ENCODE measurements around the gene OFD1.
A peak's percentile ranks its signal among the peaks of the same experiment; 100 is the strongest.
"Not testable (repeated sequence)": the region's sequence is repeated elsewhere in the genome, so short reads cannot be mapped to it uniquely, and the experiment has no call there.

OFD1 gene

DNA sequence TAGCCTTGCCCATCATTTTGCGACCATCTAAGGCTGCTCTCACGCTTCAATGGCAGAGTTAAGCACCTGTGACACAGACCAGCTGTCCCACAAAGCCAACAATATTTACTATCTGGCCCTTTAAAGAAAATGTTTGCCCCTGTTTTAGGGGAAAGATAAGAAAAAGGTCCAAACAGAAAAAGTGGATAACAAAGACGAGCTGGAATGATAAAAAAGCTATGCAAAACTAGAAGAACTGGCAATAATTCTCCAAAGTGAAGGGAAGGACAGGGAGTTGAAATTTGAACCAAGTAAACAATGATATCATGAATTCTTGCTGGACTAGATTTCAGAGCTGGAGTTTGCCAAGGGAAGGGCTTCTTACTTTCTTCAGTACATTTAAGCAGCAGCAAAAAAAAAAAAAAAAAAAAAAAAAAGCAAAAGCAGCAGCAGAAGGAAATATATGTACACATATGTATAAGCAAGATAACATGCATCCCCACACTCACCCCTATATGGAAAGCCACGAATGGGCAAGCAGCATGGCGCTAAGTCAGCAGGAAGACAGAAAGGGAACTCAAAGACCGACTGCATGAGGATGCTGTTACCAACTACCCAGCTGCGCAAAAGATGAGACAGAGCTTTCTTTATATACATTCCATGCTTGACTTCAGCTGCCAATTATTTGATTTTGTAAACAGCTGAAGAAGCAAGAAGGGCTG lies 12.6 kb upstream of the OFD1 start:
- TF ChIP-seq ZFX (IDR thresholded peaks at IDR 0.05; ENCODE audit: borderline replicate concordance): no peak
- TF ChIP-seq, protein P1, sequence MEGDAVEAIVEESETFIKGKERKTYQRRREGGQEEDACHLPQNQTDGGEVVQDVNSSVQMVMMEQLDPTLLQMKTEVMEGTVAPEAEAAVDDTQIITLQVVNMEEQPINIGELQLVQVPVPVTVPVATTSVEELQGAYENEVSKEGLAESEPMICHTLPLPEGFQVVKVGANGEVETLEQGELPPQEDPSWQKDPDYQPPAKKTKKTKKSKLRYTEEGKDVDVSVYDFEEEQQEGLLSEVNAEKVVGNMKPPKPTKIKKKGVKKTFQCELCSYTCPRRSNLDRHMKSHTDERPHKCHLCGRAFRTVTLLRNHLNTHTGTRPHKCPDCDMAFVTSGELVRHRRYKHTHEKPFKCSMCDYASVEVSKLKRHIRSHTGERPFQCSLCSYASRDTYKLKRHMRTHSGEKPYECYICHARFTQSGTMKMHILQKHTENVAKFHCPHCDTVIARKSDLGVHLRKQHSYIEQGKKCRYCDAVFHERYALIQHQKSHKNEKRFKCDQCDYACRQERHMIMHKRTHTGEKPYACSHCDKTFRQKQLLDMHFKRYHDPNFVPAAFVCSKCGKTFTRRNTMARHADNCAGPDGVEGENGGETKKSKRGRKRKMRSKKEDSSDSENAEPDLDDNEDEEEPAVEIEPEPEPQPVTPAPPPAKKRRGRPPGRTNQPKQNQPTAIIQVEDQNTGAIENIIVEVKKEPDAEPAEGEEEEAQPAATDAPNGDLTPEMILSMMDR (IDR thresholded peaks at IDR 0.05): no peak
- H3K27ac ChIP-seq: peak overlapping the region; percentile 69

DNA sequence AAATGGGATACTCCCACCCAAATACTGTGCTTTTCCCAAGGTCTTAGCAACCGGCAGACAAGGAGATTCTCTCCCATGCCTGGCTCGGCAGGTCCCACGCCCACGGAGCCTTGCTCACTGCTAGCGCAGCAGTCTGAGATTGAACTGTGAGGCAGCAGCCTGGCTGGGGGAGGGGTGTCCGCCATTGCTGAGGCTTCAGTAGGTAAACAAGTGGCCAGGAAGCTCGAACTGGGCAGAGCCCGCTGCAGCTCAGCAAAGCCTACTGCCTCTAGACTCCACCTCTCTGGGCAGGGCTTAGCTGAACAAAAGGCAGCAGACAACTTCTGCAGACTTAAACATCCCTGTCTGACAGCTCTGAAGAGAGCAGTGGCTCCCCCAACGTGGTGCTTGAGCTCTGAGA lies 9.7 kb upstream of the OFD1 start:
- not testable (repeated sequence) for H3K27ac ChIP-seq

DNA sequence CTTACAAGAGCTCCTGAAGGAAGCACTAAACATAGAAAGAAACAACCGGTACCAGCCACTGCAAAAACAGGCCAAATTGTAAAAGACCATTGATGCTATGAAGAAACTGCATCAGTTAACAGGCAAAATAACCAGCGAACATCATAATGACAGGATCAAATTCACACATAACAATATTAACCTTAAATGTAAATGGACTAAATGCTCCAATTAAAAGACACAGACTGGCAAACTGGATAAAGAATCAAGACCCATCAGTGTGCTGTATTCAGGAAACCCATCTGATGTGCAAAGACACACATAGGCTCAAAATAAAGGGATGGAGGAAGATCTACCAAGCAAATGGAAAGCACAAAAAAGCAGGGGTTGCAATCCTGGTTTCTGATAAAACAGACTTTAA lies 8.0 kb upstream of the OFD1 start:
- H3K27ac ChIP-seq: not testable (repeated sequence)

DNA sequence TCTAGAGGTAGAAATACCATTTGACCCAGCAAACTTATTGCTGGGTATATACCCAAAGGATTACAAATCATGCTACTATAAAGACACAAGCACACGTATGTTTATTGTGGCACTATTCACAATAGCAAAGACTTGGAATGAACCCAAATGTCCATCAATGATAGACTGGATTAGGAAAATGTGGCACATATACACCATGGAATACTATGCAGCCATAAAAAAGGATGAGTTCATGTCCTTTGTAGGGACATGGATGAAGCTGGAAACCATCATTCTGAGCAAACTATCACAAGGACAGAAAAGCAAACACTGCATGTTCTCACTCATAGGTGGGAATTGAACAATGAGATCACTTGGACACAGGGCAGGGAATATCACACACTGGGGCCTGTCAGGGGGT lies 4.0 kb upstream of the OFD1 start:
- H3K27ac ChIP-seq: not testable (repeated sequence)

DNA sequence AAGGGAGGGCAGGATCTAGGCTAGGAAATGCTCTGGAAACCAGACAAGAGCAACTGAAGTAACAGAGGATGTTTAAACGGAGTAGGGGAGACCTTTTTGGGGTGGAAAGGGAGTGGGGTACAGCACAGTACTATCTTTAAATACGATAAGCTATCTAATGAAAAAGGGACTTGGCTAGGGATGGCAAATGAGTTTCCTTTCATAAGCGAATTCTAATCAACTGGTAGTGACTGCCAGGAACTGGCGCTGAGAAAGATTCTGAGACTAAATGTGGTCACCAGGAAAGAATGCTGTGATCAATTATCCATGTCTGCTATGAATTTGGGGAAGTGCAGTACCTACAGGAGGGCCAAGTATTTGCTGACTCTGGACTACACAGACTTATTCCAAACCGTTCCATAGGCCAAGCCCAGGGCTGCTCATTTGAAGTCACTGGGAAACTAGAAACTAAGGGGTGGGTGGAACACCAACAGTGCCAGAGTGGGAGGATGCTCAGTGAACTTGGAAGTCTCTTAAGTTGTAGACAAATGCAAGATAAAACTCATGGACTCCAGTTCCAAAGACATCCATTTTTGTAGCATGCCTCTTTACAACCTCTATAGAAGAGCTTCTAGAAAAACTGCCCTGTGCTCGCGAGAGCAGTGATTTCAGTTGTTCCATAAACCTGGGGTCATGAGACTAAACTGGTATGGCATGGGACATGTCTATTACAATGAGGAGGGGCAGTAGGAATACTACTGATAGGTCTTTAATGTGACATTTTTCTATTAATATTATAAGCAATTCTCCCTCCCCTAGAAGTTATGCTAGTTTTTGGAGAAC lies 2.1 kb upstream of the OFD1 start:
- TF ChIP-seq, protein P1 (IDR thresholded peaks at IDR 0.05): no peak
- TF ChIP-seq ZFX (IDR thresholded peaks at IDR 0.05; ENCODE audit: borderline replicate concordance): no peak
- no peak overlapping the region for H3K27ac ChIP-seq

DNA sequence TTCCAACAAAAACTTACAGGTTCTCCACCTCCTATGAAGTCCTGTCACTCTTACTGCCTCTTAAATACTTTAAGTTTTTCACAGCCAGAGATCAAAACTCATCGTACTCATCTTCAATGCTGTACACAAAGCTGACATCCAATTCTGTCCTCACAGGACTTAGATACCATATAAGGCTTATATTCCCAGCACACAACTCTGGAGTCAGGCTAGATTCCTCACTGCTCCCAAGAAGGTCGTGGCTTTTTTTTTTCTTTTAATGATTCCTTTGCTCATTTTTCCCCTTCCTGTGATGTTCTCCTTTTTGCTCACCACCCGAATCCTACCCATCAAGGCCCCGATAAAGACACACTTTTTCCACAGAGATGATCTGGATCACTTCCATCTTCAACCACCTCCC lies 1.0 kb upstream of the OFD1 start:
- H3K27ac ChIP-seq: peak overlapping the region; percentile 93
- TF ChIP-seq ZFX (IDR thresholded peaks at IDR 0.05; ENCODE audit: borderline replicate concordance): no peak
- TF ChIP-seq, protein P1 (IDR thresholded peaks at IDR 0.05): no peak

DNA sequence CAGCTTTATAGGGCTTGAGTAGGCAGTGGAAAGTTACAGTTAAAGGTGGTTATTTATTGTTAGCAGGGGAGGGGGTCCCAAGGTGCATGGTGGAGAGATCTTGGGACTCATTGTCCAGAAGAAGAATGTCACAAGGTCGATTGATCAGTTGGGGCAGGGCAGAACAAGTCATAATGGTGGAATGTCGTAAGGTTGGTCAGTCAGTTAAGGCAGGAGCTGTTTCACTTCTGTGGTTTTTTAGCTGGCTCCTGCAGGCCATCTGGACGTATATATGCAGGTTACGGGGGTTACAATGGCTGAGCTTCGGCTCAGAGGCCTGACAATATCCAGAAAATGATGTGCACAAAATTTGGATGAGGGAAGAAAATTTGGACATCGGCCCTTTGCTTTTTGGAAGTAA lies 7.1 kb downstream of the OFD1 start:
- TF ChIP-seq, protein P1 (IDR thresholded peaks at IDR 0.05): no peak
- no peak for TF ChIP-seq ZFX (IDR thresholded peaks at IDR 0.05; ENCODE audit: borderline replicate concordance)

DNA sequence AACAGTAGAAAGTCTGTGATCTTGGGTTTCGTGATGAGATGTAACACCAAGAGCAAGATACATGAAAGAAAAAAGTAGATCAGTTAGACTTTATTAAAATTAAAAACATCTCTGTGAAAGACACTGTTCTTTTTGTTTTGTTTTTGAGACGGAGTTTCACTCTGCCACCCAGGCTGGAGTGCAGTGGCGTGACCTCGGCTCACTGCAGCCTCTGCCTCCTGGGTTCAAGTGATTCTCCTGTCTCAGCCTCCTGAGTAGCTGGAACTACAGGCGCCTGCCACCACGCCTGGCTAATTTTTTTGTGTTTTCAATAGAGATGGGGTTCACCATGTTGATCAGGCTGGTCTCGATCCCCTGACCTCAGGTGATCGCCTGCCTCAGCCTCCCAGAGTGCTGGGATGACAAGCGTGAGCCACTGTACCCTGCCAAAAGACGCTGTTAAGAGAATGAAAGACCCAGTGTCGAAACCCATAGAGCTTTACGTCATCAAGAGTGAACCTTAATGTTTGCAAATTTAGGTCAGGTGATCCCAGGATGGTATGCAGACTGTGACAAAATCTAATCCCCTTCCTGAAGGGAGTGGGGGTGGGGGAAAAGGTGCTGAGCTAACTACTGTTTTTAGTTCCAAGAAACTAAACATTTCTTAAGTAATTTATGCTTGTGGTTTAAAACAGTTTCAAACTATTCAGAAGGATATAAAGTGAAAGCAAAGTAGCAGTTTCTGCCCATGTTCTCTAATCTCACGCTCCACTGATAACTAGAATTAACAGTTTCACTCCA lies 8.0 kb downstream of the OFD1 start:
- TF ChIP-seq, protein P1 (IDR thresholded peaks at IDR 0.05): no peak
- TF ChIP-seq ZFX (IDR thresholded peaks at IDR 0.05; ENCODE audit: borderline replicate concordance): no peak
- H3K27ac ChIP-seq: no peak overlapping the region

More for the DNA sequence above, 7.1 kb downstream of the OFD1 start:
- no peak overlapping the region for H3K27ac ChIP-seq
